ENCODE measurements around the gene DBR1. TPM values are rescaled to one million over a fixed set of nuclear protein-coding genes. Genes with fewer than 3 reads are reported as not detected.

Gene DBR1
- total and polyA plus RNA-seq, 2 donors from 2014 or later, result 8.5 to 18.9 TPM

GRCh38 chr3:138140940-138141339 lies 33.8 kb downstream of the DBR1 start:
- H3K9ac ChIP-seq (ENCODE audit: low read length in 3 of 3), result no peak overlapping the region
- no peaks in the 10 kb centered on the region for H3K4me1 ChIP-seq (ENCODE audit: control insufficient read depth in 2 of 3, insufficient read depth in 2 of 3, low read depth in 1 of 3, low read length in 3 of 3)
- intact Hi-C loops (cut with DNase I), result no loop called here
- H3K27ac ChIP-seq (ENCODE audit: low read depth in 2 of 2, low read length in 2 of 2), result no peak overlapping the region
- H3K9me3 ChIP-seq (ENCODE audit: control insufficient read depth in 2 of 3, insufficient read depth in 1 of 3, low read length in 3 of 3), result no peaks in the 10 kb centered on the region
- H3K27me3 ChIP-seq (ENCODE audit: control insufficient read depth, insufficient read depth, low read length), result no peaks in the 10 kb centered on the region
- no peak for TF ChIP-seq CTCF (IDR thresholded peaks at IDR 0.05; ENCODE audit: borderline replicate concordance, extremely low read depth, insufficient read depth)
- DNase-seq, result no peak
- H3K4me3 ChIP-seq (ENCODE audit: low read length in 3 of 3), result no peak overlapping the region
- FAIRE-seq, result no peak
- H3K36me3 ChIP-seq (ENCODE audit: control insufficient read depth in 2 of 3, insufficient read depth in 3 of 3, low read length in 3 of 3), result no peaks in the 10 kb centered on the region

GRCh38 chr3:138139691-138140090 lies 35.0 kb downstream of the DBR1 start:
- H3K27ac ChIP-seq (ENCODE audit: low read depth in 2 of 2, low read length in 2 of 2), result no peak overlapping the region
- FAIRE-seq (no peak), DNase-seq (no peak)
- intact Hi-C loops (cut with DNase I), result no loop called here
- no peaks in the 10 kb centered on the region for H3K27me3 ChIP-seq (ENCODE audit: control insufficient read depth, insufficient read depth, low read length)
- TF ChIP-seq CTCF (IDR thresholded peaks at IDR 0.05; ENCODE audit: borderline replicate concordance, extremely low read depth, insufficient read depth), result no peak
- H3K9me3 ChIP-seq (ENCODE audit: control insufficient read depth in 2 of 3, insufficient read depth in 1 of 3, low read length in 3 of 3), result no peaks in the 10 kb centered on the region
- H3K4me1 ChIP-seq (ENCODE audit: control insufficient read depth in 2 of 3, insufficient read depth in 2 of 3, low read depth in 1 of 3, low read length in 3 of 3), result no peaks in the 10 kb centered on the region
- no peak overlapping the region for H3K9ac ChIP-seq (ENCODE audit: low read length in 3 of 3)
- no peak overlapping the region for H3K4me3 ChIP-seq (ENCODE audit: low read length in 3 of 3)
- H3K36me3 ChIP-seq (ENCODE audit: control insufficient read depth in 2 of 3, insufficient read depth in 3 of 3, low read length in 3 of 3), result no peaks in the 10 kb centered on the region

GRCh38 chr3:138137861-138138260 lies 36.9 kb downstream of the DBR1 start:
- Histone ChIP-seq H3K9ac (ENCODE audit: low read length in 3 of 3) (no peak overlapping the region), H3K4me1 (ENCODE audit: control insufficient read depth in 2 of 3, insufficient read depth in 2 of 3, low read depth in 1 of 3, low read length in 3 of 3) (no peaks in the 10 kb centered on the region), H3K36me3 (ENCODE audit: control insufficient read depth in 2 of 3, insufficient read depth in 3 of 3, low read length in 3 of 3) (no peaks in the 10 kb centered on the region), H3K27ac (ENCODE audit: low read depth in 2 of 2, low read length in 2 of 2) (no peak overlapping the region), H3K4me3 (ENCODE audit: low read length in 3 of 3) (no peak overlapping the region), H3K9me3 (ENCODE audit: control insufficient read depth in 2 of 3, insufficient read depth in 1 of 3, low read length in 3 of 3) (no peaks in the 10 kb centered on the region), H3K27me3 (ENCODE audit: control insufficient read depth, insufficient read depth, low read length) (no peaks in the 10 kb centered on the region)
- intact Hi-C loops (cut with DNase I), result no loop called here
- no peak for DNase-seq
- FAIRE-seq, result no peak
- TF ChIP-seq CTCF (IDR thresholded peaks at IDR 0.05; ENCODE audit: borderline replicate concordance, extremely low read depth, insufficient read depth), result no peak

GRCh38 chr3:138136201-138136600 lies 38.5 kb downstream of the DBR1 start:
- DNase-seq, result no peak
- Histone ChIP-seq H3K27ac (ENCODE audit: low read depth in 2 of 2, low read length in 2 of 2) (no peak overlapping the region), H3K9ac (ENCODE audit: low read length in 3 of 3) (no peak overlapping the region), H3K27me3 (ENCODE audit: control insufficient read depth, insufficient read depth, low read length) (no peaks in the 10 kb centered on the region), H3K9me3 (ENCODE audit: control insufficient read depth in 2 of 3, insufficient read depth in 1 of 3, low read length in 3 of 3) (no peaks in the 10 kb centered on the region), H3K4me1 (ENCODE audit: control insufficient read depth in 2 of 3, insufficient read depth in 2 of 3, low read depth in 1 of 3, low read length in 3 of 3) (no peaks in the 10 kb centered on the region), H3K4me3 (ENCODE audit: low read length in 3 of 3) (no peak overlapping the region), H3K36me3 (ENCODE audit: control insufficient read depth in 2 of 3, insufficient read depth in 3 of 3, low read length in 3 of 3) (no peaks in the 10 kb centered on the region)
- no peak for FAIRE-seq
- intact Hi-C loops (cut with DNase I), result no loop called here
- TF ChIP-seq CTCF (IDR thresholded peaks at IDR 0.05; ENCODE audit: borderline replicate concordance, extremely low read depth, insufficient read depth), result no peak
